ENCODE data around the gene ARHGEF10L. TPM values are rescaled to one million over a fixed set of nuclear protein-coding genes. Genes with fewer than 3 reads are reported as not detected.

Gene ARHGEF10L
- total and polyA plus RNA-seq, 4 donors = 20.7 to 61.0 (median 42.1) TPM

GRCh38 chr1:17575797-17576518 lies 36.5 kb downstream of the ARHGEF10L start:
- 38% methylated on average over 13 of the region's 15 CpGs for WGBS (ENCODE audit: insufficient coverage)
- peaks cover 17% of the 10 kb centered on the region for H3K36me3 ChIP-seq (ENCODE audit: control insufficient read depth, insufficient read depth, low read length)
- H3K27ac ChIP-seq (ENCODE audit: low read depth, low read length) = peak overlapping the region; percentile 47
- H3K4me1 ChIP-seq (ENCODE audit: control insufficient read depth, insufficient read depth, low read length) = peaks cover 70% of the 10 kb centered on the region
- no peaks in the 10 kb centered on the region for H3K9me3 ChIP-seq (ENCODE audit: control insufficient read depth, insufficient read depth, low read length)
- no peak for DNase-seq (ENCODE audit: low read depth in 4 of 6, low spot score in 6 of 6)
- no peak overlapping the region for H3K4me3 ChIP-seq (ENCODE audit: low read depth, low read length)
- H3K27me3 ChIP-seq (ENCODE audit: control insufficient read depth, insufficient read depth, low read length) = no peaks in the 10 kb centered on the region

GRCh38 chr1:17576519-17576853 lies 37.0 kb downstream of the ARHGEF10L start:
- no peaks in the 10 kb centered on the region for H3K9me3 ChIP-seq (ENCODE audit: control insufficient read depth, insufficient read depth, low read length)
- no peaks in the 10 kb centered on the region for H3K27me3 ChIP-seq (ENCODE audit: control insufficient read depth, insufficient read depth, low read length)
- H3K27ac ChIP-seq (ENCODE audit: low read depth, low read length) = peak overlapping the region; percentile 47
- peaks cover 18% of the 10 kb centered on the region for H3K36me3 ChIP-seq (ENCODE audit: control insufficient read depth, insufficient read depth, low read length)
- no peak for DNase-seq (ENCODE audit: low read depth in 4 of 6, low spot score in 6 of 6)
- no peak overlapping the region for H3K4me3 ChIP-seq (ENCODE audit: low read depth, low read length)
- H3K4me1 ChIP-seq (ENCODE audit: control insufficient read depth, insufficient read depth, low read length) = peaks cover 68% of the 10 kb centered on the region
- 80% methylated on average over 3 of the region's 6 CpGs for WGBS (ENCODE audit: insufficient coverage)

- WGBS (ENCODE audit: insufficient coverage) = 92% methylated on average over 1 of the region's 1 CpG
- DNase-seq (ENCODE audit: low read depth in 4 of 6, low spot score in 6 of 6) = no peak
- H3K27ac ChIP-seq (ENCODE audit: low read depth, low read length) = no peak overlapping the region
- H3K36me3 ChIP-seq (ENCODE audit: control insufficient read depth, insufficient read depth, low read length) = peaks cover 28% of the 10 kb centered on the region
- H3K27me3 ChIP-seq (ENCODE audit: control insufficient read depth, insufficient read depth, low read length) = no peaks in the 10 kb centered on the region
- no peak overlapping the region for H3K4me3 ChIP-seq (ENCODE audit: low read depth, low read length)
- peaks cover 66% of the 10 kb centered on the region for H3K4me1 ChIP-seq (ENCODE audit: control insufficient read depth, insufficient read depth, low read length)
- H3K9me3 ChIP-seq (ENCODE audit: control insufficient read depth, insufficient read depth, low read length) = no peaks in the 10 kb centered on the region
Observed at GRCh38 chr1:17577907-17578297, 38.4 kb downstream of the ARHGEF10L start.

GRCh38 chr1:17579951-17580939 lies 40.7 kb downstream of the ARHGEF10L start:
- Histone ChIP-seq H3K27me3 (ENCODE audit: control insufficient read depth, insufficient read depth, low read length) (no peaks in the 10 kb centered on the region), H3K27ac (ENCODE audit: low read depth, low read length) (no peak overlapping the region), H3K9me3 (ENCODE audit: control insufficient read depth, insufficient read depth, low read length) (no peaks in the 10 kb centered on the region), H3K36me3 (ENCODE audit: control insufficient read depth, insufficient read depth, low read length) (peaks cover 36% of the 10 kb centered on the region), H3K4me1 (ENCODE audit: control insufficient read depth, insufficient read depth, low read length) (peaks cover 46% of the 10 kb centered on the region), H3K4me3 (ENCODE audit: low read depth, low read length) (no peak overlapping the region)
- DNase-seq (ENCODE audit: low read depth in 4 of 6, low spot score in 6 of 6) = no peak
- 68% methylated on average over 14 of the region's 16 CpGs for WGBS (ENCODE audit: insufficient coverage)

- no peak overlapping the region for H3K4me3 ChIP-seq (ENCODE audit: low read depth, low read length)
- peaks cover 42% of the 10 kb centered on the region for H3K4me1 ChIP-seq (ENCODE audit: control insufficient read depth, insufficient read depth, low read length)
- 85% methylated on average over 10 of the region's 10 CpGs for WGBS (ENCODE audit: insufficient coverage)
- H3K27me3 ChIP-seq (ENCODE audit: control insufficient read depth, insufficient read depth, low read length) = no peaks in the 10 kb centered on the region
- no peak for DNase-seq (ENCODE audit: low read depth in 4 of 6, low spot score in 6 of 6)
- no peaks in the 10 kb centered on the region for H3K9me3 ChIP-seq (ENCODE audit: control insufficient read depth, insufficient read depth, low read length)
- peaks cover 38% of the 10 kb centered on the region for H3K36me3 ChIP-seq (ENCODE audit: control insufficient read depth, insufficient read depth, low read length)
- peak overlapping the region; percentile 25 for H3K27ac ChIP-seq (ENCODE audit: low read depth, low read length)
Observed at GRCh38 chr1:17581389-17582123, 42.1 kb downstream of the ARHGEF10L start.

- H3K9me3 ChIP-seq (ENCODE audit: control insufficient read depth, insufficient read depth, low read length) = no peaks in the 10 kb centered on the region
- H3K27ac ChIP-seq (ENCODE audit: low read depth, low read length) = peak overlapping the region; percentile 33
- peaks cover 49% of the 10 kb centered on the region for H3K4me1 ChIP-seq (ENCODE audit: control insufficient read depth, insufficient read depth, low read length)
- no peaks in the 10 kb centered on the region for H3K27me3 ChIP-seq (ENCODE audit: control insufficient read depth, insufficient read depth, low read length)
- DNase-seq (ENCODE audit: low read depth in 4 of 6, low spot score in 6 of 6) = no peak
- WGBS (ENCODE audit: insufficient coverage) = 49% methylated on average over 7 of the region's 11 CpGs
- no peak overlapping the region for H3K4me3 ChIP-seq (ENCODE audit: low read depth, low read length)
- H3K36me3 ChIP-seq (ENCODE audit: control insufficient read depth, insufficient read depth, low read length) = peaks cover 41% of the 10 kb centered on the region
Observed at GRCh38 chr1:17582124-17582774, 42.8 kb downstream of the ARHGEF10L start.

GRCh38 chr1:17584539-17584938 lies 45.0 kb downstream of the ARHGEF10L start:
- WGBS (ENCODE audit: insufficient coverage) = 97% methylated on average over 7 of the region's 10 CpGs
- H3K4me3 ChIP-seq (ENCODE audit: low read depth, low read length) = no peak overlapping the region
- no peaks in the 10 kb centered on the region for H3K27me3 ChIP-seq (ENCODE audit: control insufficient read depth, insufficient read depth, low read length)
- H3K4me1 ChIP-seq (ENCODE audit: control insufficient read depth, insufficient read depth, low read length) = peaks cover 68% of the 10 kb centered on the region
- H3K36me3 ChIP-seq (ENCODE audit: control insufficient read depth, insufficient read depth, low read length) = peaks cover 63% of the 10 kb centered on the region
- DNase-seq (ENCODE audit: low read depth in 4 of 6, low spot score in 6 of 6) = no peak
- H3K9me3 ChIP-seq (ENCODE audit: control insufficient read depth, insufficient read depth, low read length) = no peaks in the 10 kb centered on the region
- H3K27ac ChIP-seq (ENCODE audit: low read depth, low read length) = no peak overlapping the region

- H3K27ac ChIP-seq (ENCODE audit: low read depth, low read length) = no peak overlapping the region
- WGBS (ENCODE audit: insufficient coverage) = 81% methylated on average over 3 of the region's 9 CpGs
- H3K4me3 ChIP-seq (ENCODE audit: low read depth, low read length) = no peak overlapping the region
- no peak for DNase-seq (ENCODE audit: low read depth in 4 of 6, low spot score in 6 of 6)
- H3K4me1 ChIP-seq (ENCODE audit: control insufficient read depth, insufficient read depth, low read length) = peaks cover 60% of the 10 kb centered on the region
- no peaks in the 10 kb centered on the region for H3K9me3 ChIP-seq (ENCODE audit: control insufficient read depth, insufficient read depth, low read length)
- H3K27me3 ChIP-seq (ENCODE audit: control insufficient read depth, insufficient read depth, low read length) = no peaks in the 10 kb centered on the region
- peaks cover 62% of the 10 kb centered on the region for H3K36me3 ChIP-seq (ENCODE audit: control insufficient read depth, insufficient read depth, low read length)
Observed at GRCh38 chr1:17585266-17585987, 45.9 kb downstream of the ARHGEF10L start.
